Panc1 (cell line): ENCODE results near the gene PPT1. TPM values are rescaled to one million over a fixed set of nuclear protein-coding genes. Genes with fewer than 3 reads are reported as not detected.

Experiments used
- ATAC-seq: fragments of 200-7000 bp; cut with Tn5 transposase; 2 replicates; pipeline ENCODE4 v1.9.1; 2020; ENCODE audit warnings: mild to moderate bottlenecking, moderate library complexity
- BruUV-seq: library from RNA; stranded (reverse); fragments of 400-500 nt; replicated peaks from 2 replicates; lab custom pipeline; 2021; lab: Mats Ljungman, UMichigan
- CTCF ChIA-PET: fragments of 300-600 bp; sonication (Branson Sonifier 250); formaldehyde crosslinking; loops from one replicate; lab custom pipeline; 2022; ENCODE audit warnings: antibody characterized with exemption; lab: Charles Lee
- POLR2A ChIA-PET: fragments of 300-600 bp; sonication (Branson Sonifier 250); formaldehyde crosslinking; loops from one replicate; lab custom pipeline; 2022; ENCODE audit warnings: antibody characterized with exemption; lab: Charles Lee
- DNase-seq: peaks from one replicate; pipeline ENCODE4 v3.0.0-alpha.2; 2010; ENCODE audit warnings: low read depth, low spot score
- H3K27ac ChIP-seq: 2 replicates; pipeline ENCODE4 v1.5.1; 2011; ENCODE audit warnings: mild to moderate bottlenecking, low read length, inconsistent platforms
- H3K27me3 ChIP-seq: fragments of 200-500 bp; sonication (Bioruptor generic); 2 replicates; pipeline ENCODE4 v1.6.0; 2014; ENCODE audit warnings: low read length, inconsistent platforms; ENCODE audit not compliant: control insufficient read depth, insufficient read depth
- H3K36me3 ChIP-seq: fragments of 200-500 bp; sonication (Bioruptor generic); 2 replicates; pipeline ENCODE4 v1.5.1; 2014; ENCODE audit warnings: inconsistent platforms, mild to moderate bottlenecking, low read length, moderate library complexity; ENCODE audit not compliant: control insufficient read depth, insufficient read depth
- H3K4me1 ChIP-seq: 2 replicates; pipeline ENCODE4 v1.5.1; 2011; ENCODE audit warnings: inconsistent platforms, mild to moderate bottlenecking, low read length, moderate library complexity; ENCODE audit not compliant: control insufficient read depth, insufficient read depth
- H3K4me3 ChIP-seq, 2 experiments: 2 replicates each; pipeline ENCODE4 v1.5.1; 2011 to 2012; ENCODE audit warnings: low read depth in 2 of 2, low read length in 2 of 2, mild to moderate bottlenecking in 2 of 2, inconsistent platforms in 1 of 2, moderate library complexity in 1 of 2
- H3K9me3 ChIP-seq: fragments of 200-500 bp; sonication (Bioruptor generic); 2 replicates; pipeline ENCODE4 v1.5.1; 2014; ENCODE audit warnings: low read depth, mild to moderate bottlenecking, inconsistent platforms, low read length, moderate library complexity; ENCODE audit not compliant: control insufficient read depth, insufficient read depth
- CTCF ChIP-seq: fragments of 450-650 bp; IDR thresholded peaks from 2 replicates; pipeline ENCODE4 v1.5.1; 2017; ENCODE audit warnings: mild to moderate bottlenecking
- POLR2AphosphoS5 ChIP-seq: IDR thresholded peaks from 2 replicates; pipeline ENCODE4 v1.6.1; 2012; ENCODE audit warnings: mild to moderate bottlenecking, low read depth, low read length, moderate library complexity
- REST ChIP-seq, 2 experiments: IDR thresholded peaks; 2 replicates each; pipeline ENCODE4 v1.6.1; 2011 to 2012; ENCODE audit warnings: low read depth in 2 of 2, control low read depth in 1 of 2, low read length in 1 of 2, mild to moderate bottlenecking in 1 of 2, moderate library complexity in 1 of 2; ENCODE audit not compliant: insufficient read depth in 1 of 2
- SIN3A ChIP-seq: IDR thresholded peaks from 2 replicates; pipeline ENCODE4 v1.6.1; 2012; ENCODE audit warnings: low read depth, mild to moderate bottlenecking, low read length, moderate library complexity, borderline replicate concordance; ENCODE audit not compliant: insufficient read depth
- TCF7L2 ChIP-seq: IDR thresholded peaks from 2 replicates; pipeline ENCODE4 v1.6.1; 2011; ENCODE audit warnings: mild to moderate bottlenecking, low read depth, low read length, inconsistent platforms
- in situ Hi-C: cut with HindIII; loops from 2 replicates; pipeline ENCODE4 v1.10.0; 2016; ENCODE audit warnings: low sequenced_read_pairs, low pct_unique_long_range_greater_than_20kb
- intact Hi-C: fragments of 100-400 bp; cut with micrococcal nuclease; formaldehyde crosslinking; loops from one replicate; pipeline ENCODE4 v1.10.0; 2022; ENCODE audit not compliant: unreplicated experiment
- total RNA-seq: library from RNA; stranded (reverse); gene quantifications from one replicate; pipeline ENCODE4 v1.2.1, GENCODE V29; 2021; ENCODE audit not compliant: unreplicated experiment

PPT1 gene
- total RNA-seq, 1 experiment from 2014 or later: 158 TPM

GRCh38 chr1:40057310-40058030 is 39.6 kb downstream of the PPT1 start:
- intact Hi-C loops: no loop called here
- no peak for DNase-seq
- in situ Hi-C loops: no loop called here
- Histone ChIP-seq H3K27ac (no peak overlapping the region), H3K36me3 (peaks cover 36% of the 10 kb centered on the region), H3K9me3 (no peaks in the 10 kb centered on the region), H3K27me3 (no peaks in the 10 kb centered on the region), H3K4me1 (no peaks in the 10 kb centered on the region), H3K4me3 (no peak overlapping the region)
- no peak for TF ChIP-seq TCF7L2
- TF ChIP-seq SIN3A: no peak
- no peak for TF ChIP-seq CTCF
- no peak for TF ChIP-seq REST (IDR thresholded peaks at IDR 0.05; ENCODE audit: insufficient read depth in 1 of 2, low read depth in 2 of 2, low read length in 1 of 2)
- no peak for TF ChIP-seq POLR2AphosphoS5
- ChIA-PET POLR2A (no interaction called here), CTCF (no interaction called here)
- no peak for ATAC-seq
- BruUV-seq: no TSS peak

- ATAC-seq: no peak
- no peak for DNase-seq
- H3K4me3 ChIP-seq: no peak overlapping the region
- BruUV-seq: no TSS peak
- ChIA-PET POLR2A (no interaction called here), CTCF (no interaction called here)
- intact Hi-C loops (no loop called here), in situ Hi-C loops (no loop called here)
- H3K9me3 ChIP-seq: no peaks in the 10 kb centered on the region
- no peaks in the 10 kb centered on the region for H3K4me1 ChIP-seq
- no peak for TF ChIP-seq TCF7L2
- no peak for TF ChIP-seq SIN3A
- TF ChIP-seq CTCF: no peak
- TF ChIP-seq POLR2AphosphoS5: no peak
- TF ChIP-seq REST (IDR thresholded peaks at IDR 0.05; ENCODE audit: insufficient read depth in 1 of 2, low read depth in 2 of 2, low read length in 1 of 2): no peak
- peaks cover 31% of the 10 kb centered on the region for H3K36me3 ChIP-seq
- no peaks in the 10 kb centered on the region for H3K27me3 ChIP-seq
- no peak overlapping the region for H3K27ac ChIP-seq
These were observed 40.3 kb downstream of the PPT1 start for GRCh38 chr1:40056519-40057309.
